HL-60 (cell line): ENCODE results near the gene AGPAT4.

Experiments
- DNase-seq, 2 experiments: peaks; one replicate each; pipeline ENCODE4 v3.0.0-alpha.2; 2010 to 2020; ENCODE audit warnings: low read depth in 1 of 2, low spot score in 1 of 2
- H3K27ac ChIP-seq: fragments of 250-450 bp; sonication (Bioruptor Pico); replicated peaks from 2 replicates; pipeline ENCODE4 v1.5.1; 2020; ENCODE audit warnings: mild to moderate bottlenecking, moderate library complexity
- H3K27me3 ChIP-seq: fragments of 250-450 bp; sonication (Bioruptor Pico); 2 replicates; pipeline ENCODE4 v1.5.1; 2021; ENCODE audit warnings: mild to moderate bottlenecking, moderate library complexity; ENCODE audit not compliant: insufficient read depth, poor library complexity, severe bottlenecking
- H3K4me3 ChIP-seq: replicated peaks from 2 replicates; pipeline ENCODE4 v1.5.1; 2011; ENCODE audit warnings: mild to moderate bottlenecking, control low read depth, low read length; ENCODE audit not compliant: insufficient read depth
- CTCF ChIP-seq: IDR thresholded peaks from one replicate; pipeline ENCODE4 v1.5.1; 2011; ENCODE audit warnings: low read length, control low read depth, inconsistent platforms; ENCODE audit not compliant: insufficient read depth
- GABPA ChIP-seq: IDR thresholded peaks from 2 replicates; pipeline ENCODE4 v1.6.1; 2012; ENCODE audit warnings: low read depth
- POLR2AphosphoS5 ChIP-seq: IDR thresholded peaks from 2 replicates; pipeline ENCODE4 v1.6.1; 2012; ENCODE audit warnings: low read depth
- REST ChIP-seq: IDR thresholded peaks from 2 replicates; pipeline ENCODE4 v1.6.1; 2012; ENCODE audit warnings: low read depth; ENCODE audit not compliant: insufficient replicate concordance
- SPI1 ChIP-seq: IDR thresholded peaks from 2 replicates; pipeline ENCODE4 v1.6.1; 2012; ENCODE audit warnings: low read depth, mild to moderate bottlenecking, borderline replicate concordance

AGPAT4 gene

GRCh38 chr6:161091151-161091550 lies 182.7 kb downstream of the AGPAT4 start:
- DNase-seq: no peak
- Histone ChIP-seq H3K4me3 (no peak overlapping the region), H3K27ac (no peak overlapping the region), H3K27me3 (no peaks in the 10 kb centered on the region)
- TF ChIP-seq CTCF (no peak), REST (no peak), POLR2AphosphoS5 (no peak), GABPA (no peak), SPI1 (no peak)

GRCh38 chr6:161088676-161089328 lies 185.1 kb downstream of the AGPAT4 start:
- Histone ChIP-seq H3K27ac (no peak overlapping the region), H3K4me3 (no peak overlapping the region), H3K27me3 (no peaks in the 10 kb centered on the region)
- TF ChIP-seq REST: peak; percentile 88
- no peak for TF ChIP-seq SPI1
- no peak for DNase-seq

GRCh38 chr6:161085246-161085645 lies 188.6 kb downstream of the AGPAT4 start:
- DNase-seq: no peak
- TF ChIP-seq REST (no peak), CTCF (no peak), GABPA (no peak), SPI1 (no peak), POLR2AphosphoS5 (no peak)
- Histone ChIP-seq H3K27me3 (no peaks in the 10 kb centered on the region), H3K4me3 (no peak overlapping the region), H3K27ac (no peak overlapping the region)
